ENCODE results near the gene SPACA5B. TPM values are rescaled to one million over a fixed set of nuclear protein-coding genes. Genes with fewer than 3 reads are reported as not detected.
"Not testable (repeated sequence)": the region's sequence is repeated elsewhere in the genome, so short reads cannot be mapped to it uniquely, and the experiment has no call there.

Gene SPACA5B
- total and polyA plus RNA-seq, 4 donors = not detected

GRCh38 chrX:48166322-48166721 is 35.9 kb downstream of the SPACA5B start:
- H3K9me3 ChIP-seq (ENCODE audit: control insufficient read depth, low read length); H3K27me3 ChIP-seq (ENCODE audit: control insufficient read depth in 1 of 2, insufficient read depth in 2 of 2, low read length in 1 of 2); H3K4me3 ChIP-seq (ENCODE audit: low read length in 2 of 2); H3K4me1 ChIP-seq (ENCODE audit: control insufficient read depth in 1 of 2, insufficient read depth in 2 of 2, low read length in 2 of 2); DNase-seq; H3K36me3 ChIP-seq (ENCODE audit: control insufficient read depth in 1 of 2, insufficient read depth in 2 of 2, low read length in 1 of 2); ATAC-seq (ENCODE audit: low FRiP score); H3K27ac ChIP-seq (ENCODE audit: low read depth in 1 of 2, low read length in 2 of 2); intact Hi-C loops (cut with DNase I): not testable (repeated sequence)
- WGBS, 2 donors = 65 to 70% methylated on average over 4 to 5 of the region's 7 CpGs

GRCh38 chrX:48179691-48180090 is 49.3 kb downstream of the SPACA5B start:
- H3K9me3 ChIP-seq (ENCODE audit: control insufficient read depth, low read length) = no peaks in the 10 kb centered on the region
- intact Hi-C loops (cut with DNase I) = no loop called here
- no peaks in the 10 kb centered on the region for H3K4me1 ChIP-seq (ENCODE audit: control insufficient read depth in 1 of 2, insufficient read depth in 2 of 2, low read length in 2 of 2)
- no peaks in the 10 kb centered on the region for H3K27me3 ChIP-seq (ENCODE audit: control insufficient read depth in 1 of 2, insufficient read depth in 2 of 2, low read length in 1 of 2)
- H3K27ac ChIP-seq (ENCODE audit: low read depth in 1 of 2, low read length in 2 of 2) = no peak overlapping the region
- H3K36me3 ChIP-seq (ENCODE audit: control insufficient read depth in 1 of 2, insufficient read depth in 2 of 2, low read length in 1 of 2) = no peaks in the 10 kb centered on the region
- DNase-seq (no peak), ATAC-seq (ENCODE audit: low FRiP score) (no peak)
- 63 to 71% methylated on average over 4 of the region's 4 CpGs for WGBS, 2 donors
- H3K4me3 ChIP-seq (ENCODE audit: low read length in 2 of 2) = no peak overlapping the region

- ATAC-seq (ENCODE audit: low FRiP score) (no peak), DNase-seq (no peak)
- no peaks in the 10 kb centered on the region for H3K4me1 ChIP-seq (ENCODE audit: control insufficient read depth in 1 of 2, insufficient read depth in 2 of 2, low read length in 2 of 2)
- H3K9me3 ChIP-seq (ENCODE audit: control insufficient read depth, low read length) = no peaks in the 10 kb centered on the region
- H3K27ac ChIP-seq (ENCODE audit: low read depth in 1 of 2, low read length in 2 of 2) = no peak overlapping the region
- 86 to 93% methylated on average over 4 of the region's 4 CpGs for WGBS, 2 donors
- H3K27me3 ChIP-seq (ENCODE audit: control insufficient read depth in 1 of 2, insufficient read depth in 2 of 2, low read length in 1 of 2) = no peaks in the 10 kb centered on the region
- no peak overlapping the region for H3K4me3 ChIP-seq (ENCODE audit: low read length in 2 of 2)
- no peaks in the 10 kb centered on the region for H3K36me3 ChIP-seq (ENCODE audit: control insufficient read depth in 1 of 2, insufficient read depth in 2 of 2, low read length in 1 of 2)
- intact Hi-C loops (cut with DNase I) = no loop called here
Observed at GRCh38 chrX:48180811-48181210, 50.4 kb downstream of the SPACA5B start.

- H3K36me3 ChIP-seq (ENCODE audit: control insufficient read depth in 1 of 2, insufficient read depth in 2 of 2, low read length in 1 of 2); ATAC-seq (ENCODE audit: low FRiP score); H3K27ac ChIP-seq (ENCODE audit: low read depth in 1 of 2, low read length in 2 of 2); H3K4me3 ChIP-seq (ENCODE audit: low read length in 2 of 2); H3K27me3 ChIP-seq (ENCODE audit: control insufficient read depth in 1 of 2, insufficient read depth in 2 of 2, low read length in 1 of 2); intact Hi-C loops (cut with DNase I); DNase-seq; H3K9me3 ChIP-seq (ENCODE audit: control insufficient read depth, low read length); H3K4me1 ChIP-seq (ENCODE audit: control insufficient read depth in 1 of 2, insufficient read depth in 2 of 2, low read length in 2 of 2): not testable (repeated sequence)
- WGBS, 2 donors = 62 to 70% methylated on average over 5 of the region's 5 CpGs
Observed at GRCh38 chrX:48181882-48182281, 51.5 kb downstream of the SPACA5B start.

Other genes with a start within 250 kb of the SPACA5B start
- 1 to 10 TPM; 6.2 to 7.4 TPM for gene ZNF182, start 126.6 kb upstream of the SPACA5B start, total RNA-seq
- gene ZNF182, start 126.6 kb upstream of the SPACA5B start, polyA plus RNA-seq = 1 to 10 TPM; 2.1 to 3.8 TPM
- not detected for gene SPACA5, start 123.6 kb upstream of the SPACA5B start, total RNA-seq
- not detected for gene SPACA5, start 123.6 kb upstream of the SPACA5B start, polyA plus RNA-seq
- gene ZNF630, start 59.0 kb upstream of the SPACA5B start, total RNA-seq = 1 to 10 TPM; 4.4 to 7.7 TPM
- gene ZNF630, start 59.0 kb upstream of the SPACA5B start, polyA plus RNA-seq = 1 to 10 TPM; 4.8 to 5.0 TPM
- gene SSX5, start 66.2 kb downstream of the SPACA5B start, total RNA-seq = not detected
- not detected for gene SSX5, start 66.2 kb downstream of the SPACA5B start, polyA plus RNA-seq
- gene SSX1, start 124.8 kb downstream of the SPACA5B start, total RNA-seq = not detected
- gene SSX1, start 124.8 kb downstream of the SPACA5B start, polyA plus RNA-seq = not detected
- gene SSX3, start 226.1 kb downstream of the SPACA5B start, total RNA-seq = not detected
- gene SSX3, start 226.1 kb downstream of the SPACA5B start, polyA plus RNA-seq = not detected